ENCODE measurements around the gene SH3GL3. TPM values are rescaled to one million over a fixed set of nuclear protein-coding genes. Genes with fewer than 3 reads are reported as not detected.

The SH3GL3 gene
- total RNA-seq, 1 experiment from 2014 or later: not detected

DNA sequence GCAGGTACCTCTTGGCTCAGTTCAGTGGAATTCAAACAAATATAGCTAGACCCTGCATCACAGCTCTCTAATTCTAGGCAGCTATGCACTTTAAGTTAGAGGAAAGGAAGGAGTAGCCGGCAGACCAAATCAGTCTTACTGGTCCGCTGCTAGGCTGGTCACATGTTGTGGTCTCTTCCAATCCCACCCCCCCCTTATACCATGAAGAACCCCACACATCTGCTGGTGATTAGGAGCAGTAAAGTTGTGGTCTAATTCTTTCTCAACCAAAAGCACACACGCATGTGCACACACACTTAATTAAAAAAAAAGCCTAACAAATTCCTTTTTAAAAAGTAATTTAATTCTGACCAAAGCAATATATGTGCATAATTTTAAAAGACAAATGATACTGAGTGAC lies 16.7 kb upstream of the SH3GL3 start:
- Histone ChIP-seq H3K9me2 (replicated peaks; ENCODE audit: insufficient read depth, low read length) (no peaks in the 10 kb centered on the region), H3K36me3 (ENCODE audit: insufficient read depth, low read length) (no peaks in the 10 kb centered on the region), H3K27ac (ENCODE audit: low read length) (no peak overlapping the region), H3K9ac (ENCODE audit: low read length) (no peak overlapping the region), H3K9me3 (ENCODE audit: low read length) (no peaks in the 10 kb centered on the region), H3K4me3 (ENCODE audit: low read length) (no peak overlapping the region), H3K27me3 (ENCODE audit: low read length) (no peaks in the 10 kb centered on the region), H4K20me1 (ENCODE audit: insufficient read depth, low read depth, low read length) (no peaks in the 10 kb centered on the region), H3K4me1 (ENCODE audit: low read length) (peaks cover 4% of the 10 kb centered on the region), H2AFZ (ENCODE audit: low read length) (no peak overlapping the region), H3K79me2 (ENCODE audit: low read length) (no peaks in the 10 kb centered on the region), H3K4me2 (ENCODE audit: low read depth, low read length, poor library complexity, severe bottlenecking) (no peak overlapping the region)
- peak; percentile 34 for DNase-seq

DNA sequence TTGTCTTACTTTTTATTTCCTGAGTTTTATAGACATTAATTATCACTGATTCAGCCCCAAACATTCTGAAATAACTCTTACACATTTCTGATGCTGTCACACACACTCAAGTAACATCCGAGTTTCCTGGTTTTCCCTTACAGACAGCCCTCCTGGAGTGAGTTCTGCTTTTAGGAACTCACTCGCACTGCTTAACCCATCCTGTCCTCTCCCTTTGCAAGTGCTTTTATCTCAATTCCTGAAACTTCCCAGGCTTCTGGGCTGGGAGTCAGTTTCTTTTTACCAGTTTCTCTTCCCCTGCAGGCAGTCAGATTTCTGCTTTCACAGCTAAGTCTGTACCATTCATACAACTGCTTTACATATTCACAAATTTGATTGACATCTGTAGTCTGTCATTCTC lies 15.6 kb upstream of the SH3GL3 start:
- Histone ChIP-seq H3K79me2 (ENCODE audit: low read length) (no peaks in the 10 kb centered on the region), H2AFZ (ENCODE audit: low read length) (no peak overlapping the region)

DNA sequence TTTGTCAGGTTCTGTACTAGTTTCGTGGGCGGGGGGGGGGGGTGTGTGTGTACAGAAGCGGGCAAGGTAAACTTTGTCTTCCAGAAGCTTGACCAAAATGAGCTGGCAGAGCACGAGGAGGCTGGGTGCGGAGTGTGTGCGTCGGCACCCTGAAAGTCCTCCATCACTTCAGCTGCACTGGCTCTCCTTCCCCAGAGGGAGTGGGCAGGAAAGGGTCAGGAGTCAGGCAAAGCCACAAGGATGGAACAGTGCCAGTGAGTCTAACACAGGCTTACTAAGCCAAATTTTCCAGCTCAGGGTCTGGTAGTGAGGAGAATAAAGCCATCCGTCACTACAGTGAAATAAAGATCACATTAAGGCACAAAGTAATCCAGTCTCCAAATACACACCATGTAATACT lies 11.9 kb upstream of the SH3GL3 start:
- H3K4me3 ChIP-seq (ENCODE audit: low read length): no peak overlapping the region
- peak; percentile 16 for DNase-seq

More for the DNA sequence above, 15.6 kb upstream of the SH3GL3 start:
- Histone ChIP-seq H3K36me3 (ENCODE audit: insufficient read depth, low read length) (no peaks in the 10 kb centered on the region), H3K4me3 (ENCODE audit: low read length) (no peak overlapping the region), H4K20me1 (ENCODE audit: insufficient read depth, low read depth, low read length) (no peaks in the 10 kb centered on the region), H3K4me1 (ENCODE audit: low read length) (peaks cover 4% of the 10 kb centered on the region), H3K9ac (ENCODE audit: low read length) (no peak overlapping the region), H3K27ac (ENCODE audit: low read length) (no peak overlapping the region), H3K27me3 (ENCODE audit: low read length) (no peaks in the 10 kb centered on the region), H3K9me2 (replicated peaks; ENCODE audit: insufficient read depth, low read length) (no peaks in the 10 kb centered on the region), H3K4me2 (ENCODE audit: low read depth, low read length, poor library complexity, severe bottlenecking) (no peak overlapping the region), H3K9me3 (ENCODE audit: low read length) (no peaks in the 10 kb centered on the region)
- DNase-seq: peak; percentile 12

DNA sequence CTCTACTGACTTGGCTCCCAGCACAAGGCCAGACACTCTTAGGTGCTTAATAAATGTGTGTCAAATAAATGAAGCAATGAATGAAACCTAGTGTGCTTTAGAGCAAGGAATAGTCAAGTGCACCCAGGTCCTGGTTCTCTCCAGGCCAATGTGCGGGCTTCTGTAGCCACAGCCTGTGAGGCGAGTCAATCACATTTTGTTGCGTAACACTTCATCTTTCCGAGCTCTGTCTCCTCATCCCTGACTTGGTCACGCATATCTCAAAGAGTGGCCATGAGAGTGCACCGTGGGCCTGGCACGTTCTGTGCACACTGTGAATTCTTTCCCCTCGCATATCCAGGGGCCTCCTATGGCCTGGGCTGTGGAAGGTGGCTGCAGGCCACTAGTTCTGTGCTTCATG lies 11.4 kb upstream of the SH3GL3 start:
- Histone ChIP-seq H3K9me3 (ENCODE audit: low read length) (no peaks in the 10 kb centered on the region), H3K36me3 (ENCODE audit: insufficient read depth, low read length) (no peaks in the 10 kb centered on the region), H3K4me1 (ENCODE audit: low read length) (peaks cover 4% of the 10 kb centered on the region), H3K9me2 (replicated peaks; ENCODE audit: insufficient read depth, low read length) (no peaks in the 10 kb centered on the region), H4K20me1 (ENCODE audit: insufficient read depth, low read depth, low read length) (no peaks in the 10 kb centered on the region), H3K79me2 (ENCODE audit: low read length) (no peaks in the 10 kb centered on the region), H3K27ac (ENCODE audit: low read length) (no peak overlapping the region), H2AFZ (ENCODE audit: low read length) (no peak overlapping the region), H3K4me3 (ENCODE audit: low read length) (no peak overlapping the region), H3K27me3 (ENCODE audit: low read length) (no peaks in the 10 kb centered on the region), H3K9ac (ENCODE audit: low read length) (no peak overlapping the region), H3K4me2 (ENCODE audit: low read depth, low read length, poor library complexity, severe bottlenecking) (no peak overlapping the region)
- DNase-seq: peak; percentile 16

More for the DNA sequence above, 11.9 kb upstream of the SH3GL3 start:
- H3K79me2 ChIP-seq (ENCODE audit: low read length): no peaks in the 10 kb centered on the region
- H4K20me1 ChIP-seq (ENCODE audit: insufficient read depth, low read depth, low read length): no peaks in the 10 kb centered on the region
- no peaks in the 10 kb centered on the region for H3K9me2 ChIP-seq (replicated peaks; ENCODE audit: insufficient read depth, low read length)
- no peak overlapping the region for H3K9ac ChIP-seq (ENCODE audit: low read length)
- no peak overlapping the region for H3K4me2 ChIP-seq (ENCODE audit: low read depth, low read length, poor library complexity, severe bottlenecking)
- no peak overlapping the region for H3K27ac ChIP-seq (ENCODE audit: low read length)
- no peak overlapping the region for H2AFZ ChIP-seq (ENCODE audit: low read length)
- no peaks in the 10 kb centered on the region for H3K9me3 ChIP-seq (ENCODE audit: low read length)
- H3K27me3 ChIP-seq (ENCODE audit: low read length): no peaks in the 10 kb centered on the region
- H3K36me3 ChIP-seq (ENCODE audit: insufficient read depth, low read length): no peaks in the 10 kb centered on the region
- peaks cover 4% of the 10 kb centered on the region for H3K4me1 ChIP-seq (ENCODE audit: low read length)

DNA sequence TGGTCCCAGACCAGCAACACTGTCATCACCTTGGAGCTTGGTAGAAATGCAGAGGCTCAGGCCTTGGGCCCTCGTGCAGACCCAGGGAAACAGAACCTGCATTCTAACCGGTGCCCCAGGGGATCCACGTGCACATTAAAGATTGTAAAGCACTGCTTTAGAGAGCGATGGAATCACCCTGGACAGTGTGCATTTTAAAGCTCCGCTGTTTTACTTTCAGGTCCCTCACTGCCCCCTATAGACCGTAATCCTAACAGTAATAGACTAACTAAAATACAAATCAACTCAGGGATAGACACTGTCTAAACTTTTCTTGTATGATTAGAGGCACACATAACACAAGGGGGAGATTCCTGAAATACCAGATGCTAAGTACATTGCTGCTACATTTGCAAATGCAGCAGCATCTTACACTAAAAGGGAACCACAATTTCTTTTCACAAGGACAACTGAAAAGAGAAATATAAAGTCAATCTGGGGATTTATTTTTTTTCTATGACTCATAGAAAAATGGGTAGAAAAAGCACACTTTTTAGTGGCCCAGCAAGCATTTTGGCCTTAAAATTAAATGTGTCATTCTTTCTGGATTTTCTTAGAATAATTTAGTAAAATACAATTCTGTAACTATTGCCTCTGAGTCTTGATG lies 10.5 kb upstream of the SH3GL3 start:
- no peaks in the 10 kb centered on the region for H4K20me1 ChIP-seq (ENCODE audit: insufficient read depth, low read depth, low read length)
- H3K4me2 ChIP-seq (ENCODE audit: low read depth, low read length, poor library complexity, severe bottlenecking): no peak overlapping the region
- H3K27ac ChIP-seq (ENCODE audit: low read length): no peak overlapping the region
- no peaks in the 10 kb centered on the region for H3K9me3 ChIP-seq (ENCODE audit: low read length)
- H3K36me3 ChIP-seq (ENCODE audit: insufficient read depth, low read length): no peaks in the 10 kb centered on the region
- H3K27me3 ChIP-seq (ENCODE audit: low read length): no peaks in the 10 kb centered on the region
- H3K9ac ChIP-seq (ENCODE audit: low read length): no peak overlapping the region
- DNase-seq: peak; percentile 58
- peaks cover 1% of the 10 kb centered on the region for H3K4me1 ChIP-seq (ENCODE audit: low read length)
- no peak overlapping the region for H2AFZ ChIP-seq (ENCODE audit: low read length)
- no peaks in the 10 kb centered on the region for H3K79me2 ChIP-seq (ENCODE audit: low read length)
- no peaks in the 10 kb centered on the region for H3K9me2 ChIP-seq (replicated peaks; ENCODE audit: insufficient read depth, low read length)
- no peak overlapping the region for H3K4me3 ChIP-seq (ENCODE audit: low read length)

DNA sequence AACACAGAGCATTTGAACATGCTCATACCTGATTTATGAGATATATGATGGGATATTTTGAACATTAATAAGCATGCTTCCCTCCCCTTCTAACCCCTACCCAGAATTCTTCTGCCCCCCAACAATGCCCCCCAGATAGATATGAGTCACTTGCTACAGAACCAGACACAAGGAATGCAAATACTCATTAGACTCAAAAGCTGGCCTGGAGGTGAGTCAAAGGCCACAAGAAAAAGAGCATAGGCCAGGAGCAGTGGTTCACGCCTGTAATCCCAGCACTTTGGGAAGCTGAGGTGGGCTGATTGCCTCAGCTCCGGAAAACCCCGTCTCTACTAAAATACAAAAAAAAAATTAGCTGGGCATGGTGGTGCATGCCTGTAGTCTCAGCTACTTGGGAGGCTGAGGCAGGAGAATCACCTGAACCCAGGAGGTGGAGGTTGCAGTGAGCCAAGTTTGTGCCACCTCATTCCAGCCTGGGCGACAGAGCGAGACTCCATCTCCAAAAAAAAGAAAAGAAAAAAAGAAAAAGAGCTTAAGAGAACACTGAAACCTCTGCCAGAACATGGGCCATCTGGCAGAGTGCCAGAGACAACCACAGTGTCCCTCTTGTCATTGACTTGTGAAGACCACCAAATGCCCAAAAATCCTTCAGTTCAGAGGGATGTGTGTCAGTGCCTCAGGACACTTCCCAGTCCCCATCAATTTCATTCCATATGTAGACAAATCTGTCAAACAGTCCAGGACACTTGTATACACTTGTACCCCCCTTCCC lies 3.9 kb upstream of the SH3GL3 start:
- Histone ChIP-seq H2AFZ (ENCODE audit: low read length) (no peak overlapping the region), H4K20me1 (ENCODE audit: insufficient read depth, low read depth, low read length) (no peaks in the 10 kb centered on the region), H3K4me1 (ENCODE audit: low read length) (no peaks in the 10 kb centered on the region), H3K79me2 (ENCODE audit: low read length) (no peaks in the 10 kb centered on the region), H3K9me2 (replicated peaks; ENCODE audit: insufficient read depth, low read length) (no peaks in the 10 kb centered on the region), H3K27me3 (ENCODE audit: low read length) (no peaks in the 10 kb centered on the region), H3K9me3 (ENCODE audit: low read length) (no peaks in the 10 kb centered on the region), H3K36me3 (ENCODE audit: insufficient read depth, low read length) (no peaks in the 10 kb centered on the region), H3K27ac (ENCODE audit: low read length) (no peak overlapping the region), H3K4me2 (ENCODE audit: low read depth, low read length, poor library complexity, severe bottlenecking) (no peak overlapping the region), H3K4me3 (ENCODE audit: low read length) (no peak overlapping the region), H3K9ac (ENCODE audit: low read length) (no peak overlapping the region)
- no peak for DNase-seq

DNA sequence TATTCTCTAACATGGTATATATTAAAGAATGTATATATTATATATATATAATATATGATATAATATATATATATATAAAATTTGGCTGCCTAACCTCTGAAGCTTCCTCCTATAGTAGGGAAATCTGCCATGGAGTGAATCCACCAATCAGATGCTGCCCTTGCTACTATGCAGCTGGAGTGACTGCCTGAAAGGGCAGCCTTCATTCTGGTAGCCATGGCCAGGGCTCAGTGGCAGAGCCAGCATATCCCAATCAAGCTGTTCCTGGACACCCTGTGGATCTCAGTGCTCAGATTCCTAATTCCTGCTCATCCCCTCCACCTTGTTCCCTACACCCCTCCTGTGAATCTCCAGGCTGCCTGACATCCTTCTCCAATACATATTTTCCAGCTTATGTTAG lies 2.2 kb upstream of the SH3GL3 start:
- Histone ChIP-seq H3K9me2 (replicated peaks; ENCODE audit: insufficient read depth, low read length) (no peaks in the 10 kb centered on the region), H3K9me3 (ENCODE audit: low read length) (no peaks in the 10 kb centered on the region), H3K4me1 (ENCODE audit: low read length) (no peaks in the 10 kb centered on the region), H3K36me3 (ENCODE audit: insufficient read depth, low read length) (no peaks in the 10 kb centered on the region), H2AFZ (ENCODE audit: low read length) (no peak overlapping the region), H3K27ac (ENCODE audit: low read length) (no peak overlapping the region), H4K20me1 (ENCODE audit: insufficient read depth, low read depth, low read length) (no peaks in the 10 kb centered on the region), H3K4me3 (ENCODE audit: low read length) (no peak overlapping the region), H3K79me2 (ENCODE audit: low read length) (no peaks in the 10 kb centered on the region), H3K9ac (ENCODE audit: low read length) (no peak overlapping the region), H3K27me3 (ENCODE audit: low read length) (no peaks in the 10 kb centered on the region), H3K4me2 (ENCODE audit: low read depth, low read length, poor library complexity, severe bottlenecking) (no peak overlapping the region)
- DNase-seq: no peak

DNA sequence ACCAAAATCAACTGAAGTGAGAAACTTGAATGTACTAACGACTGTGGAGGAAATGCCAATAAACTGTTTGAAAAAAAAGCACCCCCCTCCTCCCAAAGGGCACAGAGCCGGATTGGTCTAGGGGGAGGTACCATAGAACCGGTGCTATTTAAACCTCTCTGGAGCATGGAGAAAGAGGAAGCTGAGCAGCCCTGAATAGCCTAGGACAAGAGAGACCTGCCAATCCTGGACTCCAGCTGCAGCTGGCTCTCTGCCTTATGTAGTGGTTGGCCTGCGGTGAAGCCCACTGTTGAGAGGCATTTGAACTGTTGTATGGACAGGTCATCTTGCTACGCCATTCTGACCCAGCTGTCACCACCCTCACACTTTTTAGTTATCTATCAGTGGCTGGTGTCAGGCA lies 1.5 kb upstream of the SH3GL3 start:
- no peak overlapping the region for H3K4me3 ChIP-seq (ENCODE audit: low read length)
- H3K79me2 ChIP-seq (ENCODE audit: low read length): no peaks in the 10 kb centered on the region
- no peaks in the 10 kb centered on the region for H4K20me1 ChIP-seq (ENCODE audit: insufficient read depth, low read depth, low read length)
- DNase-seq: no peak
- H3K4me1 ChIP-seq (ENCODE audit: low read length): no peaks in the 10 kb centered on the region
- H3K36me3 ChIP-seq (ENCODE audit: insufficient read depth, low read length): no peaks in the 10 kb centered on the region
- no peak overlapping the region for H2AFZ ChIP-seq (ENCODE audit: low read length)
- no peak overlapping the region for H3K9ac ChIP-seq (ENCODE audit: low read length)
- no peaks in the 10 kb centered on the region for H3K9me2 ChIP-seq (replicated peaks; ENCODE audit: insufficient read depth, low read length)
- no peak overlapping the region for H3K4me2 ChIP-seq (ENCODE audit: low read depth, low read length, poor library complexity, severe bottlenecking)
- H3K27me3 ChIP-seq (ENCODE audit: low read length): no peaks in the 10 kb centered on the region
- H3K9me3 ChIP-seq (ENCODE audit: low read length): no peaks in the 10 kb centered on the region
- H3K27ac ChIP-seq (ENCODE audit: low read length): no peak overlapping the region

Data from Karpas-422 (cell line).